Activated CD4-positive, alpha-beta memory T cell treated with anti-CD3 and anti-CD28 coated beads for 36 hours (primary cell): Measurements from ENCODE around the gene NUDT1. TPM values are rescaled to one million over a fixed set of nuclear protein-coding genes. Genes with fewer than 3 reads are reported as not detected.
A peak's percentile ranks its signal among the peaks of the same experiment; 100 is the strongest.

Source experiments
- CTCF ChIA-PET: fragments of 350-600 bp; sonication (Branson Sonifier 250); formaldehyde crosslinking; loops from one replicate; lab custom pipeline; 2021; ENCODE audit warnings: antibody characterized with exemption, inconsistent platforms; lab: Charles Lee
- POLR2A ChIA-PET: fragments of 350-600 bp; sonication (Branson Sonifier 250); formaldehyde crosslinking; loops from one replicate; lab custom pipeline; 2021; ENCODE audit warnings: antibody characterized with exemption; lab: Charles Lee
- DNase-seq: peaks from one replicate; pipeline ENCODE4 v3.0.0-alpha.2; 2020
- H3K27ac Mint-ChIP-seq: one replicate; pipeline ENCODE4 v1.8.0; 2021; ENCODE audit warnings: mixed read lengths
- H3K27me3 Mint-ChIP-seq: one replicate; pipeline ENCODE4 v1.8.0; 2021; ENCODE audit warnings: mixed read lengths
- H3K36me3 Mint-ChIP-seq: one replicate; pipeline ENCODE4 v1.8.0; 2021; ENCODE audit warnings: mixed read lengths
- H3K4me1 Mint-ChIP-seq: one replicate; pipeline ENCODE4 v1.8.0; 2021; ENCODE audit warnings: low read depth, mixed read lengths
- H3K4me3 Mint-ChIP-seq: one replicate; pipeline ENCODE4 v1.8.0; 2021; ENCODE audit warnings: mild to moderate bottlenecking, mixed read lengths
- H3K9me3 Mint-ChIP-seq: one replicate; pipeline ENCODE4 v1.8.0; 2021; ENCODE audit warnings: mixed read lengths
- intact Hi-C: fragments of 100-400 bp; cut with micrococcal nuclease; formaldehyde crosslinking; loops from one replicate; pipeline ENCODE4 v1.15.1; 2023
- total RNA-seq, 2 experiments: library from RNA; stranded (reverse); gene quantifications; one replicate each; pipeline ENCODE4 v1.2.3, GENCODE V29; 2021

NUDT1 gene
- total RNA-seq, 2 experiments from 2014 or later = 112 to 114 TPM

DNA sequence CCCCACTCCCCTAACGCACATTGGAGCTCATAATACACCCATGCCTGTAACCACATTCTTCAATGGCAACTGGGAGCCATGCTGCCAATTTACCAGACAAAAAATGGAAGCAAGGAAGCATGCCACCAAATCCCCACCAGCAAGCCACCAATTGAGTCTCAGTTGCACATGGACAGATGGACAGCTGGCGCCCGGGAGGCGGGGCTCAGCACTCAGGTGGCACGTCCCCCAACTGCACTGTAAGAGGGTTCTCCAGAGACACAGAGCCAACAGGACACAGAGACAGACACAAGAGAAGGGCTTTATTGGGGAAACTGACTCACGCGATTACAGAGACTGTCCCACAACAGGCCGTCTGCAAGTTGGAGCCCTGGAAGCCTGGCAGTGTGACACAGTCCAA lies 11.8 kb upstream of the NUDT1 start:
- intact Hi-C loops = no loop called here
- H3K27ac Mint-ChIP-seq = no peak overlapping the region
- POLR2A ChIA-PET = no interaction called here
- H3K36me3 Mint-ChIP-seq = peaks cover 19% of the 10 kb centered on the region
- H3K4me3 Mint-ChIP-seq = no peak overlapping the region
- no peaks in the 10 kb centered on the region for H3K9me3 Mint-ChIP-seq
- peaks cover 29% of the 10 kb centered on the region for H3K4me1 Mint-ChIP-seq
- CTCF ChIA-PET = interaction anchor here (1.0 kb wide), 1 partner anchor 12 kb away, joined by 3 read pairs; the partner anchor contains the start of genes MRM2 and NUDT1
- DNase-seq = no peak
- no peaks in the 10 kb centered on the region for H3K27me3 Mint-ChIP-seq

DNA sequence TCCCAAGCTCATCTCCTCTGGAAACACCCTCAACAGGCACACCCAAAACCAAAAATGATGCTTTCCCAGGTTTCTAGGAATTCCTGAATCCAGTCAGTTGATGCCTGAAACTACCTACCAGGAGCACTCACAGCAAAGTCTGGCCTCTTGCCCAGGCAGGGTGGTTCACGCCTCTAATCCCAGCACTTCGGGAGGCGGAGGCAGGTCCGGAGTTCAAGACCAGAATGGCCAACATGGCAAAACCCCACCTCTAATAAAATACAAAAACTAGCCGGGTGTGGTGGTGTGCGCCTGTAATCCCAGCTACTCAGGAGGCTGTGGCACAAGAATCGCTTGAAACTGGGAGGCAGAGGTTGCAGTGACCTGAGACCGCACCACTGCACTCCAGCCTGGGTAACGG lies 11.1 kb upstream of the NUDT1 start:
- DNase-seq = no peak
- no peak overlapping the region for H3K4me3 Mint-ChIP-seq
- H3K27ac Mint-ChIP-seq = no peak overlapping the region
- H3K27me3 Mint-ChIP-seq = no peaks in the 10 kb centered on the region
- H3K9me3 Mint-ChIP-seq = no peaks in the 10 kb centered on the region
- ChIA-PET CTCF (interaction anchor here (1.0 kb wide), 1 partner anchor 11 kb away, joined by 3 read pairs; the partner anchor contains the start of genes MRM2 and NUDT1), POLR2A (interaction anchor here (2.3 kb wide), 1 partner anchor 11 kb away, joined by 12 read pairs; the partner anchor contains the start of genes MRM2 and NUDT1)
- intact Hi-C loops = no loop called here
- peaks cover 29% of the 10 kb centered on the region for H3K4me1 Mint-ChIP-seq
- peaks cover 17% of the 10 kb centered on the region for H3K36me3 Mint-ChIP-seq

DNA sequence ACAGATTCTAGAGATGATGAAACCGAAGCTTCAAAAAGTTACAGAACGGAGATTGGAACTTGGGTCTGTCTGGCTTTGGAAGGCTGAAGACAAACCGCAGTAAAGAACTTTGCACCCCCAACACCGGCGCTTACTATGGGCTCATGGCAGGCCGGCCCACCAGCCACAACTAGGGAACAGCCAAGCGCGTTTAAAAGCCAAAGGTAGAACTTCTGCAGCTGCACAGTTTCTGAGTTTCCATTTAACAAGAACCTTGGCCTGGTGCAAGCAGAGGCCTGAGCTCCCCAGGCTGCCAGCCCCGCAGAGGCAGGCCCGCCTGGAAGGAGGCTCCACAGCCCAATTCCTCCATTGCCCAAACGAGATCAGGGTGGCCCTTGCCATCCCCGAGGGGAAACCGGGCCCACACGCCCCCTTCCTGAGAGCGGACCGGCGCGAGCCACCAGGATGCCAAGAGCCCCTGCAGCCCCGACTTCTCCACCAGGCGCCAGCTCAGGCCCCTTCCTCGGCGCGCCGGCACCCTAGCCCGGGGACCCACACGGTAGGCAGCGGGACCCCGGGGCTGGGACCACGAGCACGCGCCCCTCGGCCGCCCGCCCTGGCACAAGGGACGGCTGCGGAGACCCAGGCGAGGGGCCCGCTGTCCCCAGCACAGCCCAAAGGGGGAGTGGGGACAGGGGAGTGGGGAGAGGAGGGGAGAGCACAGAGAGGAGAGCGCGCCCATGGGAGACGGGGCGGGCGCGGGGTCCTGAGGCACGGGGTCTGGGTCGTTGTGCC lies 9.8 kb upstream of the NUDT1 start:
- intact Hi-C loops = loop anchor here (1.0 kb wide), 1 partner anchor 10 kb away; the partner anchor contains the start of genes MRM2 and NUDT1
- no peaks in the 10 kb centered on the region for H3K9me3 Mint-ChIP-seq
- peaks cover 29% of the 10 kb centered on the region for H3K4me1 Mint-ChIP-seq
- ChIA-PET POLR2A (interaction anchor here (2.3 kb wide), 1 partner anchor 9 kb away, joined by 12 read pairs; the partner anchor contains the start of genes MRM2 and NUDT1), CTCF (interaction anchor here (0.6 to 1.3 kb wide), 5 partner anchors 10 to 220 kb away, joined by 3 to 4 read pairs (median 4); partner anchors contain the start of genes MRM2 and NUDT1)
- DNase-seq = peak; percentile 31
- H3K27ac Mint-ChIP-seq = no peak overlapping the region
- peak overlapping the region; percentile 87 for H3K4me3 Mint-ChIP-seq
- H3K27me3 Mint-ChIP-seq = no peaks in the 10 kb centered on the region
- peaks cover 17% of the 10 kb centered on the region for H3K36me3 Mint-ChIP-seq

DNA sequence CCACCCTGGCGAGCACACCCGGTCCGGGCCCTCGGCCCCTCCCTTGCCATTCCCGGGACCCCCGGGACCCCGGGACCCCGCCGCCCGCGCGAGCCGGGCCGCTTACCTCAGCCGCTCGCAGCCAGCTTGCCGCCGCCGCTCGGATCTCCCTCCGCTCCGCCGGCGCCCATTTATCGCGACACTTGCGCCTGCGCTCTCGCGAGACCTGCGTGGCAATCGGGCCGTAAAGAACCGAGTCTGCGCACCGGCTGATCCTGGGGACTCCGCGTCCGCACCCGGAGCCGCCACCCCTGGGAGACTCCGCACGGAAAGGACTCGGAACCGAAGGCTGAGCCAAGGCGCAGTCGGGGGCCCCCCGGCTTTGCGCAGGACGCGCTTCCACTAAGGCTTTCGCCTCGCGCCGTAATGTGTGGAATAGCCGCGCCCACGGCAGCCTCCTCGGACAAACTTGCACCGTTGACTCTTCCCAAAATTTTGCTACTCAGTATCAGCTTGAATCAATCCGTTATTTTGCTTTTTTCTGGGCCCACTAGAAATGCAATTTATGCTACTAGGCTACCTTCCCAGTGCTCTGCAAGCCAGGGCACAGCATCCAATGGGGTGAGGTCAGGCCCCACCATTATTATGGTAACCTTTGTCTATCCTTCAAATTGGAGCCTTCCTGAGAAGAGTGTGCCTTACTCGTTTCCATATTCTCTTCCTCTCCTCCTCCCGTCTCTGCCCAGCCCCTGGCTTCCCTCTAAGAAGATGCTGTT lies 9.1 kb upstream of the NUDT1 start, which contains the start of gene MAD1L1:
TSS of gene MAD1L1 (minus strand) at position 180 of the 755 bp plus-strand sequence. CDS start 2,812 bp downstream, outside the sequence.
- Mint-ChIP-seq H3K4me3 (peak within 1 kb of the TSS; percentile 87), H3K4me1 (peaks cover 31% of the 10 kb centered on the region), H3K9me3 (no peaks in the 10 kb centered on the region), H3K27me3 (no peaks in the 10 kb centered on the region), H3K27ac (peak within 1 kb of the TSS; percentile 53), H3K36me3 (peaks cover 20% of the 10 kb centered on the region)
- intact Hi-C loops = loop anchor here (1.0 kb wide), 1 partner anchor 9 kb away; the partner anchor contains the start of genes MRM2 and NUDT1
- POLR2A ChIA-PET = interaction anchor here (2.3 kb wide), 1 partner anchor 9 kb away, joined by 12 read pairs; the partner anchor contains the start of genes MRM2 and NUDT1
- CTCF ChIA-PET = interaction anchor here (0.6 to 1.3 kb wide), 4 partner anchors 9 to 219 kb away, joined by 3 to 4 read pairs (median 4); partner anchors contain the start of genes MRM2 and NUDT1
- peak; percentile 92 for DNase-seq

DNA sequence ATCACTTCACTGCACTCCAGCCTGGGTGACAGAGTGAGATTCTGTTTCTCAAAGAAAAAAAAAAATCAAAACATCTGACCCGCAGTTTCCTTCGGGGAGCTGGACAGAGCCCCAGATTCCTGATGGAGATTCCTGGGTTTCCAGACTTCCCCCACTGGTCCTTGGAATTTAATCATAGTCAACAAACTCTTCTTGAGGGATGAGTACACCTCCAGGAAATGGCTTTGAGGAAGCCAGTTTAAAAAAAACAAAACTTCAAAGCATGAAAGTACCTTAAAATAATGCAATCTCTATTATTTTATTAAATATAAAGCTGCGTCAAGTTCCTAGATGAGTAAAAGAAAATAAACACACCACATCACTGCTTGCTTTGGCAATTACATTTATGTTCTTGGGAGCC lies 8.1 kb upstream of the NUDT1 start:
- Mint-ChIP-seq H3K27me3 (no peaks in the 10 kb centered on the region), H3K4me3 (peak overlapping the region; percentile 50), H3K9me3 (no peaks in the 10 kb centered on the region), H3K4me1 (peaks cover 30% of the 10 kb centered on the region), H3K27ac (no peak overlapping the region), H3K36me3 (peaks cover 24% of the 10 kb centered on the region)
- intact Hi-C loops = no loop called here
- POLR2A ChIA-PET = no interaction called here
- CTCF ChIA-PET = no interaction called here
- no peak for DNase-seq

DNA sequence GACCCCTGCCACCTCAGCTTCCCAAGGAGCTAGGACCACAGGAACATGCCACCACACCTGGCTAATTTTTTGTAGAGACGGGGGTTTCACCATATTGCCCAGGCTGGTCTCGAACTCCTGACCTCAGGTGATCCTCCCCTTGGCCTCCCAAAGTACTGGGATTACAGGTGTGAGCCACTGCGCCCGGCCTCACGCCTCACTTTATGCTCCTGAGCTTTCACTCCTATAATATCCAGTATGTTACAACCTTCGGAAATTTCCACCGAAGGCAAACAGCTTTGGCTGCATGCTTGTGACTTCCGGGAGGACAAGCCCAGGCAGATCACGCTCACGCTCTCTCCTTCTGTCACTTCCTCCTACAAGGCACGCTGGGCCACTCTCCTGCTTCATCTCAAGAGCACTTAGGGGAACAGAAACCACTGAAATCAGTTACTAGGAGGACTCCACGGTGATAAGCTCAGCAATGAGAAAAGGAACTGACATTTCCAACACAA lies 4.9 kb upstream of the NUDT1 start:
- ChIA-PET CTCF (interaction anchor here (0.8 kb wide), 1 partner anchor 23 kb away, joined by 4 read pairs; no protein-coding TSS in a partner anchor), POLR2A (no interaction called here)
- intact Hi-C loops = no loop called here
- no peaks in the 10 kb centered on the region for H3K27me3 Mint-ChIP-seq
- peaks cover 20% of the 10 kb centered on the region for H3K4me1 Mint-ChIP-seq
- peaks cover 23% of the 10 kb centered on the region for H3K36me3 Mint-ChIP-seq
- no peak for DNase-seq
- H3K4me3 Mint-ChIP-seq = no peak overlapping the region
- H3K9me3 Mint-ChIP-seq = no peaks in the 10 kb centered on the region
- peak overlapping the region; percentile 51 for H3K27ac Mint-ChIP-seq

DNA sequence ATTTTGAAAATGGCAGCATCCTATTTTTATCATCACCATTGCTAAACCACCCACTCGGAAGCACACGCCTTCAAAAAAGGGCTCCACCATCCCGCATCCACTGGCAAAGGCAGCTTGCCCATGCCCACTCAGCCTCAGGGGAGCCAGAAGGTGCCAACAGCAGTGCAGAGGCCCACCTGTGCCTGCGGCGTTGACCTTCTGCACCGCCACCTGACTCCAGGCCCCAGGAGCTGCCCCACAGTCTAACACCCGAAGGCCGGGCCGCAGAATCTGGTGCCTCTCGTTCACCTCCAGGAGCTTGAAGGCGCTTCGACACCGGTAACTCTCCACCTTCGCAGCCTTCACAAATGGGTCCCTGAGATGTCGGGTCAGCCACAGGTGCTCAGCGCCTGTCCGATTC lies 2.8 kb upstream of the NUDT1 start:
- no peaks in the 10 kb centered on the region for H3K9me3 Mint-ChIP-seq
- DNase-seq = no peak
- peaks cover 23% of the 10 kb centered on the region for H3K36me3 Mint-ChIP-seq
- ChIA-PET POLR2A (no interaction called here), CTCF (no interaction called here)
- H3K4me3 Mint-ChIP-seq = no peak overlapping the region
- intact Hi-C loops = no loop called here
- H3K27me3 Mint-ChIP-seq = no peaks in the 10 kb centered on the region
- H3K27ac Mint-ChIP-seq = no peak overlapping the region
- peaks cover 20% of the 10 kb centered on the region for H3K4me1 Mint-ChIP-seq

DNA sequence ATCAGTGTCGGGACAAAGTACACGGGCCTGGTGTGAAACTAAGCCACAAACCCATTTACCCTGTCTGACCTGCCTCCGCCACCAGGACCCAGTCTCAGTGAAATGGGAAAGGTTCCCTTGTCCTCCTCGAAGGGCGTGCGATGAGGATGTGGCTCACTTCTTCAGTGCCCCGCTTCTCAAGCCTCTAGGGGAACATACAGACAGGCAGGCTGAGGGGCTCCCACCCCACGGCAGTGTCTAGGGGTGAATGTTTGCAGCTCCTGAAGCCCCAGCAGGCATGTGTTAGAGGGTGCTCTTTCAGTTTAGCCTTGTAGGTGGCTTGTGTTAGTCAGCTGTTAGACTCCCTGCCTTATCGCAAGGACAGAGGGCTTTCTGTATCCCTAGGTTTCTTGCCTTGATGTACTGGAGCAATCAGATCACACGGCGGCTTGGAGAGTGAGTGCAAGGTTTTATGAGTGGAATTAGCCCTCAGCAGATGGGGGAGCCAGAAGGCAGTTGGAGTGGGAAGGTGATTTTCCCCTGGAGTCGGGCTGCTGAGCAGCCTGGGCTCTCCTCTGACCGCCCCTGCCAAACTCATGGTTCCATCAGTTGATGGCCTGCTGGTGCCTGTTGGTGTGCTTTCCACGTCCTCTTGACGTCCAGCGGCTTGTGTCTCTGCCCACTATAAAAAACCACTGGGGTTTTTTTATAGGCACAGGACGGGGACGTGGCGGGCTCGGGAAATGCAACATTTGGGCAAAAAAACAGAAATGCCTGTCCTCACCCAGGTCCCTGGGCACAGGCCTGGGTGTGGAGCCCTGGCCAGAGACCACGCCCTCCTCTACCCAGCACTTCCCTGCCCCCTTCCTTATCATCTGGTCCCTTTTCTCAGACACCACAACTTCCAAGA lies 759 bp downstream of the NUDT1 start:
- DNase-seq = peak; percentile 51
- intact Hi-C loops = loop anchor here (1.0 to 2.0 kb wide), 3 partner anchors 10 to 112 kb away; partner anchors contain the start of genes EIF3B, MAD1L1 and SNX8
- POLR2A ChIA-PET = interaction anchor here (1.3 to 2.3 kb wide), 3 partner anchors 11 to 111 kb away, joined by 3 to 12 read pairs (median 3); partner anchors contain the start of gene MAD1L1
- no peaks in the 10 kb centered on the region for H3K9me3 Mint-ChIP-seq
- no peaks in the 10 kb centered on the region for H3K27me3 Mint-ChIP-seq
- H3K27ac Mint-ChIP-seq = peak overlapping the region; percentile 88
- H3K4me3 Mint-ChIP-seq = peak overlapping the region; percentile 91
- H3K4me1 Mint-ChIP-seq = peaks cover 17% of the 10 kb centered on the region
- CTCF ChIA-PET = interaction anchor here (0.7 to 1.3 kb wide), 5 partner anchors 10 to 160 kb away, joined by 3 to 4 read pairs (median 3); partner anchors contain the start of genes CHST12 and MAD1L1
- peaks cover 7% of the 10 kb centered on the region for H3K36me3 Mint-ChIP-seq

DNA sequence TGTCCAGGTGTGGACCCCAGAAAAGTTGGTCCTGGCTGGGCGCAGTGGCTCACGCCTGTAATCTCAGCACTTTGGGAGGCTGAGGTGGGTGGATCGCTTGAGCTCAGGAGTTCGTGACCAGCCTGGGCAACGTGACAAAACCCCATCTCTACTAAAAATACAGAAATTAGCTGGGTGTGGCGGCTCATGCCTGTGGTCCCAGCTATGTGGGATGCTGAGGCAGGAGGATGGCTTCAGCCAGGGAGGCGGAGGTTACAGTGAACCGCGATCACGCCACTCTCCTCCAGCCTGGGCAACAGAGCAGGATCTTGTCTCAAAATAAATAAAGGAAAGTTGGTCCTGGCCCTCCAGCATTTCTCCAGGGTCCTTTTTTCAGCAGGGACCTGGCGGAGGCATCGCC lies 1.4 kb downstream of the NUDT1 start:
- peaks cover 19% of the 10 kb centered on the region for H3K4me1 Mint-ChIP-seq
- DNase-seq = no peak
- ChIA-PET CTCF (no interaction called here), POLR2A (no interaction called here)
- H3K9me3 Mint-ChIP-seq = no peaks in the 10 kb centered on the region
- H3K4me3 Mint-ChIP-seq = peak overlapping the region; percentile 91
- intact Hi-C loops = loop anchor here (2.0 kb wide), 2 partner anchors 71 to 111 kb away; partner anchors contain the start of genes EIF3B and SNX8
- H3K36me3 Mint-ChIP-seq = peaks cover 6% of the 10 kb centered on the region
- H3K27ac Mint-ChIP-seq = no peak overlapping the region
- no peaks in the 10 kb centered on the region for H3K27me3 Mint-ChIP-seq

DNA sequence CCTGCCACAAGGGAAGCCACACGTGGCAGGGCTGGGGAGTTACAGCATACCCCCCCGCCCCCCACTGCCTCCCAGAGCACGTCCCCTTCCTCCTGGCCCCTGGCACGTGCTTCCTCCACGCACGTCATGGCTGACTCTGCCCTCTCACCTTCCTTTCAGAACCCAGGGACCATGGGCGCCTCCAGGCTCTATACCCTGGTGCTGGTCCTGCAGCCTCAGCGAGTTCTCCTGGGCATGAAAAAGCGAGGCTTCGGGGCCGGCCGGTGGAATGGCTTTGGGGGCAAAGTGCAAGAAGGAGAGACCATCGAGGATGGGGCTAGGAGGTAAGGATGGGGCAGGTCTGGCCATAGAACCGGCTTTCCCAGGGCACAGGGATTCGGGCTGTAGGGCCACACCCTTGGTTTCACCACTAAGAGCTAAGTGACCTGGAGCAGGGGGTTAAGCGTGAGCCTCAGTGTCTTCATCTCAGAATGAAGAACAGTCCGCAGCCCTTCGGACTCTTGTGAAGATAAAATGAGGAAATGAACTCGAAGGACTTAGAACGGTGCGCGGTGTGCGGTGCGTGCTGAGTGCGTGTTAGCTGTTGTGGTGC lies 2.5 kb downstream of the NUDT1 start:
- H3K4me1 Mint-ChIP-seq = peaks cover 28% of the 10 kb centered on the region
- H3K27me3 Mint-ChIP-seq = no peaks in the 10 kb centered on the region
- POLR2A ChIA-PET = no interaction called here
- no peak overlapping the region for H3K4me3 Mint-ChIP-seq
- peaks cover 5% of the 10 kb centered on the region for H3K36me3 Mint-ChIP-seq
- intact Hi-C loops = no loop called here
- DNase-seq = no peak
- H3K9me3 Mint-ChIP-seq = no peaks in the 10 kb centered on the region
- no peak overlapping the region for H3K27ac Mint-ChIP-seq
- CTCF ChIA-PET = no interaction called here
